GM12892 (cell line): Measurements from ENCODE around the gene SYS1.

Experiments
- POLR2A ChIP-seq: IDR thresholded peaks from 2 replicates; pipeline ENCODE4 v1.6.1; 2011; ENCODE audit warnings: low read depth, low read length, control low read depth
- POLR2AphosphoS5 ChIP-seq: IDR thresholded peaks from 2 replicates; pipeline ENCODE4 v1.6.1; 2011; ENCODE audit warnings: low read depth, low read length, control low read depth
- TAF1 ChIP-seq: IDR thresholded peaks from 2 replicates; pipeline ENCODE4 v1.6.1; 2011; ENCODE audit warnings: low read depth, mild to moderate bottlenecking, control low read depth, low read length, borderline replicate concordance

DNA sequence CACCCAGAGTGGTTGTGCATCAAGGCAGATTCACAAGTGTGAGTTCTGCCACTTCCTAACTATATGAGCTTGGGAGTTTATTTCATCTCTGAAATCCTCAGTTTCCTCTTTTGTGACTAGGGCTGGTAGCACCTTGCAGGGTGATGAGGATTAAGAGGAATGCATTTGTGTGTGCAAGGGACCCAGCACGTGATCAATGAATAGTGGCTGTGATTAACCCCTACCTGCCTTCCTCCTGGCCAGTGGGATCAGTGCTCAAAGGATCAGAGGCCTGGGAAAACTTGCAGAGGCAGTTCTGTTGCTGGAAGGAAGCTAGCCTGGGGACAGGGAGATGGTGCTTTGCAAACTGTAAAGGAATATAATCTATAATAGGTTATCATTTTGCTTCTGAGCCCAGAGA lies 22.0 kb upstream of the SYS1 start:
- TF ChIP-seq POLR2AphosphoS5 (no peak), POLR2A (no peak), TAF1 (no peak)
